Right forelimb (tissue), 1 donor: ENCODE data around the gene ATP8B1.
"Not testable (repeated sequence)": the region's sequence is repeated elsewhere in the genome, so short reads cannot be mapped to it uniquely, and the experiment has no call there.

ENCODE experiments used
- DNase-seq: peaks from one replicate; pipeline ENCODE4 v3.0.0-alpha.2; 2018

ATP8B1 gene

GRCh38 chr18:57651914-57652313 is 151.2 kb downstream of the ATP8B1 start:
- DNase-seq, result no peak

- DNase-seq, result no peak
These were observed 153.3 kb downstream of the ATP8B1 start for GRCh38 chr18:57649556-57650500.

- DNase-seq, result no peak
These were observed 154.7 kb downstream of the ATP8B1 start for GRCh38 chr18:57648414-57648813.

- DNase-seq, result no peak
These were observed 158.6 kb downstream of the ATP8B1 start for GRCh38 chr18:57644540-57644939.

- DNase-seq, result not testable (repeated sequence)
These were observed 159.4 kb downstream of the ATP8B1 start for GRCh38 chr18:57643726-57644125.

- DNase-seq, result not testable (repeated sequence)
These were observed 160.7 kb downstream of the ATP8B1 start for GRCh38 chr18:57642462-57642861.

GRCh38 chr18:57640749-57641148 is 162.4 kb downstream of the ATP8B1 start:
- DNase-seq, result no peak

- DNase-seq, result no peak
These were observed 162.9 kb downstream of the ATP8B1 start for GRCh38 chr18:57640236-57640635.

- no peak for DNase-seq
These were observed 167.9 kb downstream of the ATP8B1 start for GRCh38 chr18:57635003-57635822.

- no peak for DNase-seq
These were observed 171.4 kb downstream of the ATP8B1 start for GRCh38 chr18:57631697-57632096.

- DNase-seq, result no peak
These were observed 172.1 kb downstream of the ATP8B1 start for GRCh38 chr18:57630754-57631595.

GRCh38 chr18:57630002-57630753 is 172.9 kb downstream of the ATP8B1 start:
- DNase-seq, result peak; percentile 98

- no peak for DNase-seq
These were observed 173.7 kb downstream of the ATP8B1 start for GRCh38 chr18:57629422-57629821.

GRCh38 chr18:57627488-57627887 is 175.6 kb downstream of the ATP8B1 start:
- no peak for DNase-seq

GRCh38 chr18:57624988-57625387 is 178.1 kb downstream of the ATP8B1 start:
- DNase-seq, result no peak

- no peak for DNase-seq
These were observed 181.9 kb downstream of the ATP8B1 start for GRCh38 chr18:57621246-57621604.

- DNase-seq, result no peak
These were observed 183.2 kb downstream of the ATP8B1 start for GRCh38 chr18:57619876-57620275.

GRCh38 chr18:57618910-57619309 is 184.2 kb downstream of the ATP8B1 start:
- DNase-seq, result no peak

- DNase-seq, result no peak
These were observed 199.2 kb downstream of the ATP8B1 start for GRCh38 chr18:57603871-57604270.
